Posterior vena cava (tissue), 2 donors: ENCODE results near the gene KCNQ1. TPM values are rescaled to one million over a fixed set of nuclear protein-coding genes. Genes with fewer than 3 reads are reported as not detected.

Source experiments
- DNase-seq: peaks from one replicate; pipeline ENCODE4 v3.0.0-alpha.2; 2020; ENCODE audit warnings: low spot score
- intact Hi-C, 2 donors: fragments of 100-400 bp; cut with DNase I; formaldehyde crosslinking; loops; one replicate each; pipeline versions ENCODE4 v1.14.1 to v1.14.2; 2022 to 2023
- total RNA-seq, 2 donors: library from RNA; stranded (reverse); fragmentation: NEBNext Ultra II Directional; extraction: Animal tissue kit (Norgen Biotek cat#: 25700); gene quantifications; one replicate each; pipeline ENCODE4 v1.2.1, GENCODE V29; 2021
- donor health status: DM: yes; HTN: yes; CAD: no.
- donor health status: DM: yes; HTN: yes; CAD: no.

The KCNQ1 gene
- total RNA-seq, 2 donors from 2014 or later, result 4.7 to 7.2 TPM

GRCh38 chr11:2869561-2870427, 425.0 kb downstream of the KCNQ1 start:
- intact Hi-C loops, result no loop called here
- DNase-seq, result no peak

- intact Hi-C loops, result no loop called here
- no peak for DNase-seq
These were observed 425.7 kb downstream of the KCNQ1 start for GRCh38 chr11:2870460-2870859.

- intact Hi-C loops, result no loop called here
- no peak for DNase-seq
These were observed 426.3 kb downstream of the KCNQ1 start for GRCh38 chr11:2870969-2871680.

GRCh38 chr11:2874963-2875362, 430.2 kb downstream of the KCNQ1 start:
- no peak for DNase-seq
- intact Hi-C loops, result no loop called here

- no peak for DNase-seq
- intact Hi-C loops, result no loop called here
These were observed 432.7 kb downstream of the KCNQ1 start for GRCh38 chr11:2877474-2877873.

- intact Hi-C loops, result no loop called here
- no peak for DNase-seq
These were observed 434.0 kb downstream of the KCNQ1 start for GRCh38 chr11:2878782-2879181.

- intact Hi-C loops, result loop anchor here in 1 of 2 donors (5.0 to 10.0 kb wide), 3 partner anchors 43 to 576 kb away; partner anchors contain the start of genes C11orf21 and TSPAN32
- no peak for DNase-seq
These were observed 435.8 kb downstream of the KCNQ1 start for GRCh38 chr11:2880646-2881045.

- intact Hi-C loops, result loop anchor here in 1 of 2 donors (5.0 to 10.0 kb wide), 3 partner anchors 44 to 577 kb away; partner anchors contain the start of genes C11orf21 and TSPAN32
- DNase-seq, result no peak
These were observed 436.5 kb downstream of the KCNQ1 start for GRCh38 chr11:2881076-2881980.

- no peak for DNase-seq
- intact Hi-C loops, result loop anchor here in 1 of 2 donors (5.0 to 10.0 kb wide), 3 partner anchors 45 to 577 kb away; partner anchors contain the start of genes C11orf21 and TSPAN32
These were observed 437.2 kb downstream of the KCNQ1 start for GRCh38 chr11:2881981-2882375.

GRCh38 chr11:2882396-2883110, 437.7 kb downstream of the KCNQ1 start:
- no peak for DNase-seq
- intact Hi-C loops, result loop anchor here in 1 of 2 donors (5.0 to 10.0 kb wide), 3 partner anchors 45 to 578 kb away; partner anchors contain the start of genes C11orf21 and TSPAN32

- no peak for DNase-seq
- intact Hi-C loops, result loop anchor here in 1 of 2 donors (5.0 to 10.0 kb wide), 3 partner anchors 46 to 579 kb away; partner anchors contain the start of genes C11orf21 and TSPAN32
These were observed 438.8 kb downstream of the KCNQ1 start for GRCh38 chr11:2883640-2883978.

- no peak for DNase-seq
- intact Hi-C loops, result loop anchor here in 1 of 2 donors (5.0 to 10.0 kb wide), 3 partner anchors 47 to 579 kb away; partner anchors contain the start of genes C11orf21 and TSPAN32
These were observed 439.4 kb downstream of the KCNQ1 start for GRCh38 chr11:2883979-2884815.

- intact Hi-C loops, result loop anchor here in 1 of 2 donors (10.0 kb wide), 2 partner anchors 180 to 580 kb away; partner anchors contain the start of genes C11orf21 and TSPAN32
- DNase-seq, result no peak
These were observed 440.3 kb downstream of the KCNQ1 start for GRCh38 chr11:2885017-2885677.

- peak; percentile 95 for DNase-seq
- intact Hi-C loops, result loop anchor here in 1 of 2 donors (10.0 kb wide), 2 partner anchors 181 to 581 kb away; partner anchors contain the start of genes C11orf21 and TSPAN32
These were observed 440.9 kb downstream of the KCNQ1 start, which contains the start of gene CDKN1C for GRCh38 chr11:2885678-2886081. Gene CDKN1C (minus strand): TSS chr11:2885775. CDS start chr11:2885456, 319 bp downstream.

- no peak for DNase-seq
- intact Hi-C loops, result loop anchor here in 1 of 2 donors (10.0 kb wide), 2 partner anchors 182 to 582 kb away; partner anchors contain the start of genes C11orf21 and TSPAN32
These were observed 441.5 kb downstream of the KCNQ1 start for GRCh38 chr11:2886191-2886894.

- intact Hi-C loops, result loop anchor here in 1 of 2 donors (10.0 kb wide), 2 partner anchors 182 to 582 kb away; partner anchors contain the start of genes C11orf21 and TSPAN32
- no peak for DNase-seq
These were observed 442.1 kb downstream of the KCNQ1 start for GRCh38 chr11:2886936-2887335.
